NCI-H510A (cell line): Measurements from ENCODE around the gene SPATS2L.

Experiments used
- DNase-seq: peaks from one replicate; lab custom pipeline; 2025; lab: John Stamatoyannopoulos, UW

Gene SPATS2L

GRCh38 chr2:200377355-200378336 lies 71.2 kb downstream of the SPATS2L start:
- no peak for DNase-seq

- no peak for DNase-seq
Observed at GRCh38 chr2:200378652-200379290, 72.3 kb downstream of the SPATS2L start.

GRCh38 chr2:200379481-200380090 lies 73.1 kb downstream of the SPATS2L start:
- no peak for DNase-seq

- DNase-seq = no peak
Observed at GRCh38 chr2:200380091-200380561, 73.6 kb downstream of the SPATS2L start.

- DNase-seq = no peak
Observed at GRCh38 chr2:200380833-200381542, 74.5 kb downstream of the SPATS2L start.

- no peak for DNase-seq
Observed at GRCh38 chr2:200382874-200383273, 76.4 kb downstream of the SPATS2L start.

- DNase-seq = no peak
Observed at GRCh38 chr2:200383380-200384110, 77.1 kb downstream of the SPATS2L start.

GRCh38 chr2:200385063-200385635 lies 78.7 kb downstream of the SPATS2L start:
- DNase-seq = no peak

- DNase-seq = no peak
Observed at GRCh38 chr2:200393191-200393590, 86.7 kb downstream of the SPATS2L start.

GRCh38 chr2:200394045-200394444 lies 87.6 kb downstream of the SPATS2L start:
- no peak for DNase-seq

GRCh38 chr2:200396781-200397242 lies 90.3 kb downstream of the SPATS2L start:
- no peak for DNase-seq

- no peak for DNase-seq
Observed at GRCh38 chr2:200397785-200398184, 91.3 kb downstream of the SPATS2L start.

GRCh38 chr2:200399046-200399445 lies 92.6 kb downstream of the SPATS2L start:
- no peak for DNase-seq

- DNase-seq = no peak
Observed at GRCh38 chr2:200399636-200400035, 93.1 kb downstream of the SPATS2L start.

- no peak for DNase-seq
Observed at GRCh38 chr2:200403814-200404213, 97.3 kb downstream of the SPATS2L start.

- no peak for DNase-seq
Observed at GRCh38 chr2:200404615-200405014, 98.1 kb downstream of the SPATS2L start.

- no peak for DNase-seq
Observed at GRCh38 chr2:200405599-200406298, 99.3 kb downstream of the SPATS2L start.

GRCh38 chr2:200406379-200406778 lies 99.9 kb downstream of the SPATS2L start:
- DNase-seq = no peak

- no peak for DNase-seq
Observed at GRCh38 chr2:200408428-200409316, 102.2 kb downstream of the SPATS2L start.
